ENCODE results near the gene CHRNA1.
"Not testable (repeated sequence)": the region's sequence is repeated elsewhere in the genome, so short reads cannot be mapped to it uniquely, and the experiment has no call there.

Gene CHRNA1

GRCh38 chr2:174709416-174710004 is 54.8 kb downstream of the CHRNA1 start:
- not testable (repeated sequence) for DNase-seq

- no peak for DNase-seq
Observed at GRCh38 chr2:174708713-174709112, 55.6 kb downstream of the CHRNA1 start.

- no peak for DNase-seq
Observed at GRCh38 chr2:174705321-174705720, 59.0 kb downstream of the CHRNA1 start.

GRCh38 chr2:174704642-174705041 is 59.6 kb downstream of the CHRNA1 start:
- no peak for DNase-seq

- no peak for DNase-seq
Observed at GRCh38 chr2:174704061-174704460, 60.2 kb downstream of the CHRNA1 start.

- DNase-seq, result no peak
Observed at GRCh38 chr2:174703430-174703829, 60.8 kb downstream of the CHRNA1 start.

- no peak for DNase-seq
Observed at GRCh38 chr2:174702541-174702940, 61.7 kb downstream of the CHRNA1 start.

- DNase-seq, result peak; percentile 79
Observed at GRCh38 chr2:174699993-174700766, 64.1 kb downstream of the CHRNA1 start.
